ENCODE results near the gene ARPC4.

GRCh38 chr3:9852528-9852927 is 59.6 kb downstream of the ARPC4 start:
- TF ChIP-seq E2F8 (IDR thresholded peaks at IDR 0.05; ENCODE audit: low read depth, partially characterized antibody): no peak
- TF ChIP-seq POLR2AphosphoS5 (IDR thresholded peaks at IDR 0.05; ENCODE audit: low read length): no peak
- TF ChIP-seq CTCF (IDR thresholded peaks at IDR 0.05 in 2 of 3, conservative IDR thresholded peaks at IDR 0.05 in 1 of 3; ENCODE audit: control insufficient read depth in 2 of 3, extremely low read depth in 1 of 3, insufficient read depth in 1 of 3, low read depth in 3 of 3, low read length in 3 of 3): no peak; a peak in 1 of 6 replicates
- TF ChIP-seq ATF2 (IDR thresholded peaks at IDR 0.05; ENCODE audit: low read length): no peak
- no peak for TF ChIP-seq TCF7 (IDR thresholded peaks at IDR 0.05; ENCODE audit: borderline replicate concordance)
- TF ChIP-seq ZZZ3 (IDR thresholded peaks at IDR 0.05; ENCODE audit: control insufficient read depth, insufficient read length, low read depth): no peak
- no peak for TF ChIP-seq REST (IDR thresholded peaks at IDR 0.05; ENCODE audit: low read depth, low read length)
- no peak for TF ChIP-seq EZH2 (IDR thresholded peaks at IDR 0.05; ENCODE audit: borderline replicate concordance, control insufficient read depth, low read depth, low read length)
- TF ChIP-seq ESRRA (IDR thresholded peaks at IDR 0.05; ENCODE audit: low read length): no peak
- TF ChIP-seq ETV6 (conservative IDR thresholded peaks at IDR 0.05 in 1 of 2, IDR thresholded peaks at IDR 0.05 in 1 of 2; ENCODE audit: borderline replicate concordance in 1 of 2, low read depth in 1 of 2): no peak
- TF ChIP-seq SMAD5 (IDR thresholded peaks at IDR 0.05; ENCODE audit: low read depth): no peak
- no peak for TF ChIP-seq SMC3 (IDR thresholded peaks at IDR 0.05; ENCODE audit: borderline replicate concordance, low read length)
- TF ChIP-seq EP300 (IDR thresholded peaks at IDR 0.05; ENCODE audit: borderline replicate concordance in 1 of 2, control insufficient read depth in 1 of 2, low read depth in 2 of 2, low read length in 2 of 2): no peak
